Measurements from ENCODE around the gene OR2B6.

DNA sequence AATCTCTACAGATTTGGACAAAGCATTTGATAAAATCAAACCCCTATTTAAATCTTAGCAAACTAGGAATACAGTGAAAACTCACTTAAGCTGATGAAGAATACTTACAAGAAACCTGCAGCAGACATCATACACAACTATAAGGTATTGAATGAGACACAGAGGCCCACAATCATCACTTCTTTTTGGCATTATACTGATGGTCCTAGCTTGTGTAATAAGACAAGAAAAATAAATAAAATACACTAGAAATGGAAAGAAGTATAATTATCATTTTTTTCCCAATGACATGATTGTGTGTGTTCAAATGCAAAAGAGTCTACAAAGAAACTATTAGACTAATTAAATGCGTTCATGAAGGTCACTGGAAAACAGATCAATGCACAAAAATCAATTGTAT is 8.8 kb upstream of the OR2B6 start:
- TF ChIP-seq POLR2A (IDR thresholded peaks at IDR 0.05; ENCODE audit: low read length) (no peak), GATA1 (IDR thresholded peaks at IDR 0.05; ENCODE audit: low read depth, low read length) (no peak)
